ENCODE data around the gene SH3BP1. TPM values are rescaled to one million over a fixed set of nuclear protein-coding genes. Genes with fewer than 3 reads are reported as not detected.
A peak's percentile ranks its signal among the peaks of the same experiment; 100 is the strongest.

Gene SH3BP1
- total RNA-seq, 1 donor from 2014 or later: 10.3 TPM

- Mint-ChIP-seq H3K27me3 (ENCODE audit: insufficient read depth, low read depth) (peaks cover 13% of the 10 kb centered on the region), H3K4me3 (no peak overlapping the region), H3K4me1 (peaks cover 8% of the 10 kb centered on the region), H3K27ac (no peak overlapping the region), H3K9me3 (no peaks in the 10 kb centered on the region), H3K36me3 (no peaks in the 10 kb centered on the region)
- no peak overlapping the region for H3K9ac ChIP-seq
- no peaks in the 10 kb centered on the region for H3K4me1 ChIP-seq
- H3K9me3 ChIP-seq (ENCODE audit: low read depth): no peaks in the 10 kb centered on the region
- no peaks in the 10 kb centered on the region for H3K36me3 ChIP-seq
- peaks cover 5% of the 10 kb centered on the region for H3F3A ChIP-seq (ENCODE audit: low read depth)
- H3K79me2 ChIP-seq (ENCODE audit: low read depth): no peaks in the 10 kb centered on the region
- no peaks in the 10 kb centered on the region for H3K27me3 ChIP-seq
- H3K27ac ChIP-seq: no peak overlapping the region
- no peaks in the 10 kb centered on the region for H4K20me1 ChIP-seq (ENCODE audit: low read depth)
- DNase-seq (ENCODE audit: low spot score): no peak
- H3K4me2 ChIP-seq: no peak overlapping the region
- H3K4me3 ChIP-seq: no peak overlapping the region
- TF ChIP-seq, protein P1, sequence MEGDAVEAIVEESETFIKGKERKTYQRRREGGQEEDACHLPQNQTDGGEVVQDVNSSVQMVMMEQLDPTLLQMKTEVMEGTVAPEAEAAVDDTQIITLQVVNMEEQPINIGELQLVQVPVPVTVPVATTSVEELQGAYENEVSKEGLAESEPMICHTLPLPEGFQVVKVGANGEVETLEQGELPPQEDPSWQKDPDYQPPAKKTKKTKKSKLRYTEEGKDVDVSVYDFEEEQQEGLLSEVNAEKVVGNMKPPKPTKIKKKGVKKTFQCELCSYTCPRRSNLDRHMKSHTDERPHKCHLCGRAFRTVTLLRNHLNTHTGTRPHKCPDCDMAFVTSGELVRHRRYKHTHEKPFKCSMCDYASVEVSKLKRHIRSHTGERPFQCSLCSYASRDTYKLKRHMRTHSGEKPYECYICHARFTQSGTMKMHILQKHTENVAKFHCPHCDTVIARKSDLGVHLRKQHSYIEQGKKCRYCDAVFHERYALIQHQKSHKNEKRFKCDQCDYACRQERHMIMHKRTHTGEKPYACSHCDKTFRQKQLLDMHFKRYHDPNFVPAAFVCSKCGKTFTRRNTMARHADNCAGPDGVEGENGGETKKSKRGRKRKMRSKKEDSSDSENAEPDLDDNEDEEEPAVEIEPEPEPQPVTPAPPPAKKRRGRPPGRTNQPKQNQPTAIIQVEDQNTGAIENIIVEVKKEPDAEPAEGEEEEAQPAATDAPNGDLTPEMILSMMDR (IDR thresholded peaks at IDR 0.05): no peak
- TF ChIP-seq EZH2 (IDR thresholded peaks at IDR 0.05): no peak
- no peak for TF ChIP-seq EZH2phosphoT487 (IDR thresholded peaks at IDR 0.05)
- no peak overlapping the region for H2AFZ ChIP-seq (replicated peaks)
Observed at GRCh38 chr22:37594237-37594636, 45.2 kb upstream of the SH3BP1 start.

- peaks cover 15% of the 10 kb centered on the region for H3K27me3 Mint-ChIP-seq (ENCODE audit: insufficient read depth, low read depth)
- Histone ChIP-seq H3K9me3 (ENCODE audit: low read depth) (no peaks in the 10 kb centered on the region), H3K27me3 (no peaks in the 10 kb centered on the region), H4K20me1 (ENCODE audit: low read depth) (no peaks in the 10 kb centered on the region), H3K27ac (no peak overlapping the region), H3K4me1 (peaks cover 8% of the 10 kb centered on the region), H2AFZ (replicated peaks) (no peak overlapping the region), H3K4me3 (no peak overlapping the region), H3K79me2 (ENCODE audit: low read depth) (no peaks in the 10 kb centered on the region), H3K4me2 (no peak overlapping the region), H3F3A (ENCODE audit: low read depth) (peaks cover 9% of the 10 kb centered on the region), H3K36me3 (no peaks in the 10 kb centered on the region), H3K9ac (no peak overlapping the region)
- no peaks in the 10 kb centered on the region for H3K36me3 Mint-ChIP-seq
- DNase-seq (ENCODE audit: low spot score): no peak
- no peak overlapping the region for H3K4me3 Mint-ChIP-seq
- no peak overlapping the region for H3K27ac Mint-ChIP-seq
- TF ChIP-seq EZH2phosphoT487 (IDR thresholded peaks at IDR 0.05): no peak
- TF ChIP-seq EZH2 (IDR thresholded peaks at IDR 0.05): no peak
- TF ChIP-seq, protein P1 (IDR thresholded peaks at IDR 0.05): no peak
- peaks cover 8% of the 10 kb centered on the region for H3K4me1 Mint-ChIP-seq
- no peaks in the 10 kb centered on the region for H3K9me3 Mint-ChIP-seq
Observed at GRCh38 chr22:37599153-37599552, 40.3 kb upstream of the SH3BP1 start.

DNA sequence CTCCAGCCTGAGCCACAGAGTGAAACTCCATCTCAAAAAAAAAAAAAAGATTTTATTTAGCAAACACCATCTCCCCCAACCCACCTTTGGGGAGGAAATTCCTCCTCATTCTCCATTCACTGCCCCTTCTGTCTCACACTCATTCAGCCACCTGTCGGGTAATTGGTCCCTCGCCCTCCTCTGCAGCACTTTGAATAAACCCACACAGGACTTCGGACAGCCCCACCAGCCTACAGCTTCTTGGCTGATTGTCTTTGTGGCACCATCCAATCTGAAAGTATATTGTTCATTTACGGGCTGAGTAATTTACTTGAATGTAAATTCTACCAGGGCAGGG lies 38.3 kb upstream of the SH3BP1 start:
- H3K36me3 ChIP-seq: no peaks in the 10 kb centered on the region
- H3K27ac ChIP-seq: no peak overlapping the region
- peaks cover 8% of the 10 kb centered on the region for H3K4me1 ChIP-seq
- no peaks in the 10 kb centered on the region for H3K79me2 ChIP-seq (ENCODE audit: low read depth)
- H3K9ac ChIP-seq: no peak overlapping the region
- TF ChIP-seq, protein P1 (IDR thresholded peaks at IDR 0.05): no peak
- TF ChIP-seq EZH2phosphoT487 (IDR thresholded peaks at IDR 0.05): no peak
- TF ChIP-seq EZH2 (IDR thresholded peaks at IDR 0.05): no peak
- H2AFZ ChIP-seq (replicated peaks): peak overlapping the region; percentile 83
- peaks cover 9% of the 10 kb centered on the region for H3F3A ChIP-seq (ENCODE audit: low read depth)
- H3K9me3 ChIP-seq (ENCODE audit: low read depth): no peaks in the 10 kb centered on the region
- H4K20me1 ChIP-seq (ENCODE audit: low read depth): no peaks in the 10 kb centered on the region
- Mint-ChIP-seq H3K4me1 (peaks cover 8% of the 10 kb centered on the region), H3K27ac (no peak overlapping the region), H3K9me3 (no peaks in the 10 kb centered on the region), H3K36me3 (no peaks in the 10 kb centered on the region), H3K27me3 (ENCODE audit: insufficient read depth, low read depth) (peaks cover 26% of the 10 kb centered on the region), H3K4me3 (no peak overlapping the region)
- DNase-seq (ENCODE audit: low spot score): no peak
- peak overlapping the region; percentile 73 for H3K4me2 ChIP-seq
- no peaks in the 10 kb centered on the region for H3K27me3 ChIP-seq
- H3K4me3 ChIP-seq: peak overlapping the region; percentile 25
